Fibroblast of lung (primary cell): ENCODE measurements around the gene DSG2.

ENCODE experiments used
- CTCF ChIP-seq, 2 donors: IDR thresholded peaks in 1 of 2; conservative IDR thresholded peaks in 1 of 2; 1 replicate in 1 of 2; 2 replicates in 1 of 2; pipeline ENCODE4 v1.5.1; 2011 to 2012; ENCODE audit warnings: low read length in 2 of 2, control low read depth in 1 of 2, inconsistent platforms in 1 of 2, low read depth in 1 of 2, mild to moderate bottlenecking in 1 of 2
- EZH2 ChIP-seq: IDR thresholded peaks from 2 replicates; pipeline ENCODE4 v1.5.1; 2012; ENCODE audit warnings: low read length, control low read depth, mild to moderate bottlenecking; ENCODE audit errors: missing control alignments

- TF ChIP-seq CTCF (conservative IDR thresholded peaks at IDR 0.05 in 1 of 2, IDR thresholded peaks at IDR 0.05 in 1 of 2; ENCODE audit: low read depth in 1 of 2, low read length in 2 of 2) (no peak), EZH2 (no peak)
Observed at GRCh38 chr18:31533236-31533635, 35.3 kb downstream of the DSG2 start.
